TTC549 (cell line): ENCODE data around the gene GRK7.
"Not testable (repeated sequence)": the region's sequence is repeated elsewhere in the genome, so short reads cannot be mapped to it uniquely, and the experiment has no call there.

Source experiments
- FAIRE-seq: peaks from 2 replicates; lab custom pipeline; 2012; peaks lifted over from hg19 to GRCh38; lab: Jason Lieb, UNC

Gene GRK7

DNA sequence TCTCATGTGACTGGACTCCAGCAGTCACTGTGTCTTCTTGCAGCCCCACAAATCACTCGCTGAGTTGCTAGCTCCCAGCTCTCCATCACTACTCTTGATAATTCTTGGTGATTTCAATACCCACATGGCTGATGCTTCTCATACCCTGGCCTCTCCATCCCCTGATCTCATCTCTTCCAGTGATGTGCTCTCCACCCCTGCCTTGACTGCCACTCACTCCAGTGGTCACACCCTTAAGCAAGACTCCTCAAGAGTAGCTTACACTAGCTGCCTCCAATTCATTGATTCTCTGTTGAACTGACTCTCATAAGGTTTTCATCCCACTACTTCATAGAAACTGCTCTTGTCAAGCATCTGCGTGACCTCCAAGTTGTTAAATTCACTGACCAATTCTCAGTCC is 837 bp downstream of the GRK7 start:
- FAIRE-seq: no peak

DNA sequence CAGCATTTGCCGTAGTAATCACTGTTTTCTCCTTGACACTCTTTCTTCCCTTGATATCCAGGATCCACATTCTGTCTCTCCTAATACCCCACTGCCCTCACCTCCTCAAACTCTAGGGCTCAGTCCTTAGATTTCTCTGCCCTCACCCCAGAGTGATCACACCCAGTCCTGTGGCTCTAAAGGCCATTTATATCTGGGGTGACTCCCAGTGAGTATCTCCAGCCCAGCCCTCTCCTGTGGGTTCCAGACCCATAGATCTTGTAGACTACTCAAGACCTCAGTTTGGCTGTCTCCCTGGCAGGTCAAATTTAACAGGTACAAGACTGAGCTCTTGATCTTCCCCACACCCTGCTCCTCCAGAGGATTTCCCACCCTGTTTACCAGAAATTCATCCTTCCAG is 1.3 kb downstream of the GRK7 start:
- no peak for FAIRE-seq

DNA sequence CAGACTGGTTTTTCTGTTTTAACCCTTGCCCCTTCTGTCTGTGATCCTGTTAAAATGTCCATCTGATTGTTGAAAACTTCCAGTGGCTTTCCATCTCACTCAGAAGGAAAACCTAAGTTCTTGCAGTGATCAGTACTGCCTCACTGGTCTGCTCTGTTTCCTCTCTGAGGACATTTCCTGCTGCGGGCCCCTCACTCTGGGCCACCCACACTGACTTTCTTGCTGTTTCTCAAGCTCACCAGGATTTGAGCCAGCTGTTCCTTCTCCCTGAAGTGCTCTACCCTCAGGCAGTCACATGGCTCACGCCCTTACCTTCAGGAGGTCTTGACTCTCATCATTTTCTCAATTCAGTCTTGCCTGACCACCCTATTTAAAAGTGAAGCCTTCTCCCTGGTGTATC is 1.8 kb downstream of the GRK7 start:
- FAIRE-seq: no peak

DNA sequence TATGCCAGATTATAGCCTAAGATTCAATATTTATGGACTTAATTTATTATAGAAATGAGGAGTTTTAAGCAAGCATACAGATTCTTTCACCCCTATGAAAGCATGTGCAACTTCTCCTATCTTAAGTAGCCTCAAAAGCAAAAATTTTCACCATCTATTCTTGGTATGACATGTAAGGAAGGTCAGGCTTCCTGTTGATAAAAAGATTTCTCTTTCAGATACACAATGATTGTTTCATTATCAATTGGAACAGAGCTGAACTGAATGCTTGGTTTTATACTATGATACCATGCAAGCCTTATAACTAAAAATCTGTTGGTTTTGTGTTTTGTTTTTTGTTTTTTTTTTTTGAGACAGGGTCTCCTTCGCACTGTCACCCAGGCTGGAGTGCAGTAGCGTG is 3.9 kb downstream of the GRK7 start:
- FAIRE-seq: no peak

- FAIRE-seq: no peak
Measured at GRCh38 chr3:141769221-141769894, 6.2 kb downstream of the GRK7 start.

- no peak for FAIRE-seq
Measured at GRCh38 chr3:141773676-141774075, 10.5 kb downstream of the GRK7 start.

- FAIRE-seq: no peak
Measured at GRCh38 chr3:141776376-141776775, 13.2 kb downstream of the GRK7 start.

GRCh38 chr3:141776885-141777284 is 13.7 kb downstream of the GRK7 start:
- FAIRE-seq: no peak

- FAIRE-seq: no peak
Measured at GRCh38 chr3:141777957-141778813, 15.0 kb downstream of the GRK7 start.

- no peak for FAIRE-seq
Measured at GRCh38 chr3:141779667-141780066, 16.5 kb downstream of the GRK7 start.

DNA sequence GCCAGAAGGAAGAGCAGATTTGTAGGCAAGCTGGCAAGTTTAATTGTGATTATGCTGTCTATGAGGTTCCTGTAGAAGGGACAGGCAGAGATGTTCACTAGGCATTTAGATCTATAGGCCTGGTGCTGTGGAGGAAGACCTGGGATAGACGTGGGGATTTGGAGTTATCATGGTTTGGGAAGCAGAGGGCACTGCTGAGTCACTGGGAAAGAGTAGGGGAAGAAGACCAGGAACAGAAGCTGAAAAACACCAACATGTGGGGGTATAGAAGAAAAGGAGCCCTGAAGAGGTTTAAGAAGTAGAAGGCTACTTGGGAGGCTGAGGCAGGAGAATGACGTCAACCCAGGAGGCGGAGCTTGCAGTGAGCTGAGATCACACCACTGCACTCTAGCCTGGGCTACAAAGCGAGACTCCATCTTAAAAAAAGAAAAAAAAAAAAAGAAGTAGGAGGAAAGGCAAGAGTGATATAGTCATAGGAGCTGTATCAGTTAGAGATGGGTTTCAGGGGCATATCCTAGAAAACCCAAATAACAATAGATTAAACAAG is 19.3 kb downstream of the GRK7 start:
- FAIRE-seq: no peak

DNA sequence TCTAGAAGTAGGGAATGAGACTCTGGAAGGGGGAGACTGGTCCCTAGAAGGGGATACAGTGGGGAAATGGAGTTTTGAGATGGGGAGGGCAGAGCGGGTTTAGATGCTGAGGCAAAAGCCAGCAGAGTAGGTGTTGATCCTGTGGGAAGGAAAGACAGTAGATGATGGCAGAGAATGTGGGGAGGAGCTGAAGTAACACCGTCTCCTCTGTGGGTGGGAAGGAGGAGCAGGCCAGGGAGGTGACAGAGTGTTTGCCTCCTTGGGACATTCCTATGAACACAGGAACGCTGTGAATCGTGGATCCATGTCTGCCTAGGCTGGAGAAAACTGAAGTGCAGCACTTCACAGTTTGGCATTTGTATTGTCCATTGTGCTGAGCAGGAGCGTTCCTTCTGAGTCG is 20.4 kb downstream of the GRK7 start:
- FAIRE-seq: no peak

DNA sequence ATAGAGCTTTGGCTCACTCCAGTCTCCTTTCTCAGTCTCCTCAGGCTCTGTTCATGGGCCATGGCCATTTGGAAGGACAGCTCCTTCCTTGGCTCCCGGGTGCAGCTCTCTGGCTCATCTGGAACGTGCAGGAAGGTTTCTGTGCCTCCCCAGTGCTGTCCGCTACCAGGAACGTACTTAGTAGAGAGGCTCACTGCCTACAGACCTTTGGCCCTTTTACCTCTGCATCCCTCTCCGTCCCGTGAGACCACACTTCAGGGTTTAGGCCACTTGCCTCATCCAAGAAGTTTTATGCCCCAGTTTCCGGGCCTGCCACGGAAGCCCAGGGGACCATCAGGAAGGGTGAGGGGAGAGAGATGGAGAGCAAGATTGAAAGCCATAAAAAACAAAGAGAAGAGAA is 20.9 kb downstream of the GRK7 start:
- no peak for FAIRE-seq

- FAIRE-seq: no peak
Measured at GRCh38 chr3:141784531-141784930, 21.3 kb downstream of the GRK7 start.

- FAIRE-seq: no peak
Measured at GRCh38 chr3:141788149-141788548, 24.9 kb downstream of the GRK7 start.

- FAIRE-seq: not testable (repeated sequence)
Measured at GRCh38 chr3:141788750-141789149, 25.5 kb downstream of the GRK7 start.

- FAIRE-seq: no peak
Measured at GRCh38 chr3:141789281-141789680, 26.1 kb downstream of the GRK7 start.

- no peak for FAIRE-seq
Measured at GRCh38 chr3:141790171-141790570, 27.0 kb downstream of the GRK7 start.

GRCh38 chr3:141792495-141792894 is 29.3 kb downstream of the GRK7 start:
- FAIRE-seq: no peak

- FAIRE-seq: no peak
Measured at GRCh38 chr3:141793476-141794260, 30.5 kb downstream of the GRK7 start.

GRCh38 chr3:141795276-141795675 is 32.1 kb downstream of the GRK7 start:
- no peak for FAIRE-seq

DNA sequence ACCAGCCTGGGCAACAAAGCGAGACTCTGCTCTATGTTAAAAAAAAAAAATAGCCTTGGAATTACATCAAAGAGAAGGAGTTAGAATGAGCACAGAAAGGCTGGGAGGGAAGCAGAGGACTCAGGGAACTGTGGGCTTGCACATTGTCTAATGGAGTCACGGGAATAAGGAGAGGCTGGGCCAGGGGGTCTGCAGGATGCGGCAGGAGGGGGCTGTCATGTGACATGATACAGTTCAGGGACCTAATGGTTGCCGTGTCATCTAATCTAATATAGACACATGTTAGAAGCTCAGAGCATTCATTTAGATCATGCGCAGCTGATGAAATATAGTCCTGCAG is 32.5 kb downstream of the GRK7 start:
- no peak for FAIRE-seq
